ENCODE results near the gene HSD17B10.
"Not testable (repeated sequence)": the region's sequence is repeated elsewhere in the genome, so short reads cannot be mapped to it uniquely, and the experiment has no call there.

HSD17B10 gene

DNA sequence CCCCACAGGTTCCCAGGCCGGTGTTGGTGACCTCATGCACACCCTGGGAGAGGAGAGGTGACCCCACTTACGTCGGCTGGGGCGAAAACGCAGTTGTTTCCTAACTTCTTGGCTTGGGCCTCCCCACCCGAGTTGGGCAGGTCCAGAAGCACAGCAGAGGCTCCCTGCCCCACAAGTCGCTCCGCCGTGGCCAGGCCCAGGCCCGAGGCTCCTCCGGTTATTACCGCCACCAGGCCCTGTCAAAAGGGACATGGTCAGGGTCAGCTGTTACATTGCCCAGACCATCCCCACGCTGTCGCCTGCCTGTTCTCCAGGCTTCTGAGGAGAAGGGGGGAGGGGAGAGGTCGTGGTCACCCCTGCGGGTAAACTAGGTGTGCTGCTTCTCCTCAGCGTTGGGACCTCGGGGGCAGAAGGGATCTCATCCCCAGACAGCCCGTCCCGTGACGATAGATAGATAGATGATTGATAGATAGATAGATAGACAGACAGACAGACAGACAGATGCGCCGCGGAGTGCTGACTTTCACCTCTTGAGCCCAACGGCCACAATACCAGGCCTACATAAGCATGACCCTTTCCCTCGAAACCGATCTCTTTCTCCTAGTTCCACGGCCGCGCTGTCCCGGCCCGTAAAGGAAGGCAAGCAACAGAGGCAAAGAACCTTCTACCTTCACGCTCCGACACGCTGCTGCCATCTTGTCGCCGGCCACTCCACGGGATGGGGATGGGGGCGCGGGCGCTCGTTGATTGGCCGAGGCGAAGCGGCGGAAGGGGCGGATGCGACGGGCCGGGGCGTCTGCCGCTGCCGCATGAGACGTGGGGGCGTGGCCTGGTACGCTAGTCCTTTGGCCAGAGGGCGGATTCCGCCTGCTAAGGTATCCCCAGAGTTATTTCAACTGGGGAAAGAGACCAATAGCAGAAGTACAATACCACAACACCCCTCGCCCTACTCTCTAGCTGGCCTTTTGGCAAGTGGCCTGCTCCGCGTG is at the start of gene HSD17B10:
Gene HSD17B10 (minus strand): TSS at position 720 of the 989 bp plus-strand sequence. CDS start 25 bp downstream, at position 695.
- H3K9ac ChIP-seq (ENCODE audit: low read length in 2 of 2), result peak within 1 kb of the TSS; percentile 82 to 89
- H3K27ac ChIP-seq (ENCODE audit: low read length), result peak within 1 kb of the TSS; percentile 64
- H3K4me1 ChIP-seq (ENCODE audit: control insufficient read depth, insufficient read depth, low read length), result peaks cover 12% of the 10 kb centered on the region
- no peaks in the 10 kb centered on the region for H3K9me3 ChIP-seq (ENCODE audit: control insufficient read depth in 2 of 2, low read length in 2 of 2)
- peaks cover 0 to 13% of the 10 kb centered on the region in 2 donors for H3K36me3 ChIP-seq (ENCODE audit: control insufficient read depth in 2 of 2, insufficient read depth in 2 of 2, low read length in 2 of 2)
- peaks cover 0 to 12% of the 10 kb centered on the region in 2 donors for H3K27me3 ChIP-seq (ENCODE audit: control insufficient read depth in 1 of 2, insufficient read depth in 2 of 2, low read length in 2 of 2)
- H3K4me3 ChIP-seq (ENCODE audit: low read length in 2 of 2), result peak within 1 kb of the TSS; percentile 86 to 87

DNA sequence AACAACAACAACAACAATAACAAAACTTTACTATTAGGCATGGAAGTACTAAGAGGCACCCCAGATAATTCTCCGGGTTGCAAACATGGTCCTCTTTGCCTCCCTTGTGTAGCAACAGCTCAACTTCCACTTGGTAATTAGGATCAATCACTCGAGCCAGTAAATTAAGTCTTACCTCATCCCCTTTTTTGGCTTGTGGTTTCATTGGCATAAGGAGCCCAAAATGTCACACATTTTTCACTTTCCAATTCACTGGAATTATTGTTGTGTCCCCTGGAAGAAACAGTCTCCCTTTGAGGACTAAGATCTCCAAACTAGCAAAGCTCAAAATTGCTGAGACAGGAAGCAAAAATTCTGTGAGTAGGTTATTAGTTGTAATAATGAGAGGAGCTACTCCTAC is 49.2 kb upstream of the HSD17B10 start:
- H3K27me3 ChIP-seq (ENCODE audit: control insufficient read depth in 1 of 2, insufficient read depth in 2 of 2, low read length in 2 of 2), result peaks cover 0 to 14% of the 10 kb centered on the region in 2 donors
- H3K4me1 ChIP-seq (ENCODE audit: control insufficient read depth, insufficient read depth, low read length), result no peaks in the 10 kb centered on the region
- no peak overlapping the region for H3K4me3 ChIP-seq (ENCODE audit: low read length in 2 of 2)
- H3K36me3 ChIP-seq (ENCODE audit: control insufficient read depth in 2 of 2, insufficient read depth in 2 of 2, low read length in 2 of 2), result no peaks in the 10 kb centered on the region
- H3K9ac ChIP-seq (ENCODE audit: low read length in 2 of 2), result no peak overlapping the region
- H3K9me3 ChIP-seq (ENCODE audit: control insufficient read depth in 2 of 2, low read length in 2 of 2), result no peaks in the 10 kb centered on the region
- H3K27ac ChIP-seq (ENCODE audit: low read length), result no peak overlapping the region

DNA sequence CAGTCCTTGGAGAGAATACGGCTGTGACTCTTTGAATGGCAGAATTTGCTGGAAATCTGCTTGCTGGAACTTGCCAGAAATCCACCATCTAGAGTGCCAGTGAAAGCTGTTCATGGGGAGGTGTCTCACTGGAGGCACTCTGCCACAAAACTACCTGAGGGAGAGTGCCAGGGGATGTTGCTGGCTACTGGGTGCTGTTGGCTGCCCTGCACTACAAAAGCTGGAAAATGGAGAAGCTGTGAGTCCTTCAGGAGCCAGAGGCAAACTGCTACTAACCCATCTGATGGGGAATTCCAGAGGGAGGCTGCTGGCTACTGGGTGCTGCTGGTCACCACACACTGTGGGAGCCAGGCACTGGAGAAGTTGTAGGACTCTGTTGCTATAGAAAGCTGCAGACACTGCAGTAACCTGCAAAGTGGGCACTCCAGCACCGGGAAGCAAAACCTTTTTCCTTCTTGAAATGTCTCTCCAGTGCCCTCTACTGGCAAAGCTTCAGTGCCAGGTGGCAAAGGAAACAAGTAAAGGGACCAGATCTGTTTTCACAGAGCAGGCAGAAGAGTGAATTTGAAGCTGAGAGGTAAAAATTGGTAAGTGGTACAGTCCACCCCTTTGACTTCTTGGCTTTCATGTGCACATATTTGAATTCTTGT is 47.8 kb upstream of the HSD17B10 start:
- H3K4me1 ChIP-seq (ENCODE audit: control insufficient read depth, insufficient read depth, low read length), result no peaks in the 10 kb centered on the region
- H3K27me3 ChIP-seq (ENCODE audit: control insufficient read depth in 1 of 2, insufficient read depth in 2 of 2, low read length in 2 of 2), result peaks cover 0 to 16% of the 10 kb centered on the region in 2 donors
- no peak overlapping the region for H3K4me3 ChIP-seq (ENCODE audit: low read length in 2 of 2)
- H3K36me3 ChIP-seq (ENCODE audit: control insufficient read depth in 2 of 2, insufficient read depth in 2 of 2, low read length in 2 of 2), result no peaks in the 10 kb centered on the region
- no peak overlapping the region for H3K9ac ChIP-seq (ENCODE audit: low read length in 2 of 2)
- no peak overlapping the region for H3K27ac ChIP-seq (ENCODE audit: low read length)
- no peaks in the 10 kb centered on the region for H3K9me3 ChIP-seq (ENCODE audit: control insufficient read depth in 2 of 2, low read length in 2 of 2)

DNA sequence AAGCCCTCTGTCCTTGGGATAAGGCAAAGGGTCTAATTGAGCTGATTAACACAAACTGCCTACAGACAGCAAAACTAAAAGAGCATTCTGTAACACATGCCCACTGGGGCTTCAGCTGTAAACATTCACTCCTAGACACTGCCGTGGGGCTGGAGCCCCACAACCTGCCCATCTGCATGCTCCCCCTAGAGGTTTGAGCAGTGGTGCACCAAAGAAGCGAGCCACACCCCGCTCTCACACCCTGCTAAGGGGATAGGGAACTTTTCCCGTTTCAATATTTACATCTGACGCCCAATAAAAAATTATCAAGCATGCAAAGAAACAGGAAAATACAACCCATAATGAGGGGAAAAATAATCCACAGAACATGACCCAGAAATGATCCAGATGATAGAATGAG is 46.9 kb upstream of the HSD17B10 start:
- Histone ChIP-seq H3K27ac (ENCODE audit: low read length) (no peak overlapping the region), H3K36me3 (ENCODE audit: control insufficient read depth in 2 of 2, insufficient read depth in 2 of 2, low read length in 2 of 2) (no peaks in the 10 kb centered on the region), H3K4me3 (ENCODE audit: low read length in 2 of 2) (no peak overlapping the region), H3K27me3 (ENCODE audit: control insufficient read depth in 1 of 2, insufficient read depth in 2 of 2, low read length in 2 of 2) (peaks cover 0 to 18% of the 10 kb centered on the region in 2 donors), H3K4me1 (ENCODE audit: control insufficient read depth, insufficient read depth, low read length) (no peaks in the 10 kb centered on the region), H3K9me3 (ENCODE audit: control insufficient read depth in 2 of 2, low read length in 2 of 2) (no peaks in the 10 kb centered on the region), H3K9ac (ENCODE audit: low read length in 2 of 2) (no peak overlapping the region)

DNA sequence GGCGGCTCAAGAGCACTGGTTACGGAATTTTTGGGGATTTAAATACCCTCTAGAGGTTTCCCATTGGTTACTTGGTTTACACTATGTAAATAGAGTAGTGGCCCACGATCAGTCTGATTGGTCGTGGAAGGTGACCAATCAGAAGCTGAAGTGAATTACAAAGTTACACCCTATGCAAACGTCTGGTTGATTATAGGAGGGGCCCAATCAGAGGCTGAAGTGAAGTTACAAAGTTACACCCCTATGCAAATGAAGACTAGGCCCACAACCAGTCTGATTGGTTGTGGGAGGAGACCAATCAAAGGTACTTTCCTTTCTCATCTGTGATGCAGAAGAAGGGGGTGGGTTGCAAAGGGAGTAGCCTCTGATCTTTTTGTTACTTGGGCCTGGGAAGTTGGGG is 45.1 kb upstream of the HSD17B10 start:
- no peak overlapping the region for H3K4me3 ChIP-seq (ENCODE audit: low read length in 2 of 2)
- no peak overlapping the region for H3K9ac ChIP-seq (ENCODE audit: low read length in 2 of 2)
- H3K27me3 ChIP-seq (ENCODE audit: control insufficient read depth in 1 of 2, insufficient read depth in 2 of 2, low read length in 2 of 2), result peaks cover 0 to 14% of the 10 kb centered on the region in 2 donors
- no peaks in the 10 kb centered on the region for H3K36me3 ChIP-seq (ENCODE audit: control insufficient read depth in 2 of 2, insufficient read depth in 2 of 2, low read length in 2 of 2)
- no peaks in the 10 kb centered on the region for H3K4me1 ChIP-seq (ENCODE audit: control insufficient read depth, insufficient read depth, low read length)
- H3K9me3 ChIP-seq (ENCODE audit: control insufficient read depth in 2 of 2, low read length in 2 of 2), result no peaks in the 10 kb centered on the region
- H3K27ac ChIP-seq (ENCODE audit: low read length), result no peak overlapping the region

DNA sequence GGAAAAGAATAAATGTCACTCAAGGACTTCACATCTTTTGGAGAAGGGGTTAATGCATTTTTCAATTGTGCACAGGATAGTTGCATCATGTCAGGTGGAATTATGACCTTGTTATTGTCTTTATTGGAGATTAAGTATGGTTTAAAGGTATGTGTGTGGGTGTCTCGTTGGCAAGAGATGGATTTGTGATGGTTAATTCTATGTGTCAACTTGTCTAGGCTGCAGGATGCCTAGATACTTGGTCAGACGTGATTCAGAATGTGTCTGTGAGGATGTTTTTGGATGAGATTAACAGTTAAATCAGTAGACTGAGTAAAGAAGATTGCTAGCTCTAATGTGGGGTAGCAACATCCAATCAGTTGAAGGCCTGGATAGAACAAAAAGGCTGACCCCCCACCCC is 42.2 kb upstream of the HSD17B10 start:
- no peak overlapping the region for H3K27ac ChIP-seq (ENCODE audit: low read length)
- H3K9me3 ChIP-seq (ENCODE audit: control insufficient read depth in 2 of 2, low read length in 2 of 2), result no peaks in the 10 kb centered on the region
- no peak overlapping the region for H3K9ac ChIP-seq (ENCODE audit: low read length in 2 of 2)
- H3K4me1 ChIP-seq (ENCODE audit: control insufficient read depth, insufficient read depth, low read length), result no peaks in the 10 kb centered on the region
- H3K27me3 ChIP-seq (ENCODE audit: control insufficient read depth in 1 of 2, insufficient read depth in 2 of 2, low read length in 2 of 2), result peaks cover 0 to 22% of the 10 kb centered on the region in 2 donors
- H3K4me3 ChIP-seq (ENCODE audit: low read length in 2 of 2), result no peak overlapping the region
- H3K36me3 ChIP-seq (ENCODE audit: control insufficient read depth in 2 of 2, insufficient read depth in 2 of 2, low read length in 2 of 2), result no peaks in the 10 kb centered on the region

DNA sequence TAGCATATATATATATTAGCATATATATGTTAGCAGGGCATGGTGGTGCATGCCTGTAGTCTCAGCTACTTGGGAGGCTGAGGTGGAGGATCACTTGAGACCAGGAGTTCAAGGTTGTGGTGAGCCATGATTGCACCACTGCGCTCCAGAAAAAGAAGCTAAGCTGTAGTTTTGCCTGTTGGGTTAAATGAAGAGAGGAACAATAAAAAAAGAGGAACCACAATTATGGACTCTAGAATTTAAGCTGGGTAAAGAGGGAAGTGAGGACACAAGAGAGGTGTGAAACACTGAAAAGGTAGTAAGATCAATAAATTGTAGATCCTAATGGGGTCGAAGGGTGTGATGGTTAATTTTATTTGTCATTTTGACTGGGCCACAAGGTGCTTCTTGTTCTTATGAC is 40.5 kb upstream of the HSD17B10 start:
- H3K27ac ChIP-seq (ENCODE audit: low read length), result no peak overlapping the region
- peaks cover 0 to 1% of the 10 kb centered on the region in 2 donors for H3K9me3 ChIP-seq (ENCODE audit: control insufficient read depth in 2 of 2, low read length in 2 of 2)
- no peaks in the 10 kb centered on the region for H3K4me1 ChIP-seq (ENCODE audit: control insufficient read depth, insufficient read depth, low read length)
- no peak overlapping the region for H3K4me3 ChIP-seq (ENCODE audit: low read length in 2 of 2)
- H3K36me3 ChIP-seq (ENCODE audit: control insufficient read depth in 2 of 2, insufficient read depth in 2 of 2, low read length in 2 of 2), result no peaks in the 10 kb centered on the region
- H3K27me3 ChIP-seq (ENCODE audit: control insufficient read depth in 1 of 2, insufficient read depth in 2 of 2, low read length in 2 of 2), result peaks cover 0 to 24% of the 10 kb centered on the region in 2 donors
- no peak overlapping the region for H3K9ac ChIP-seq (ENCODE audit: low read length in 2 of 2)

DNA sequence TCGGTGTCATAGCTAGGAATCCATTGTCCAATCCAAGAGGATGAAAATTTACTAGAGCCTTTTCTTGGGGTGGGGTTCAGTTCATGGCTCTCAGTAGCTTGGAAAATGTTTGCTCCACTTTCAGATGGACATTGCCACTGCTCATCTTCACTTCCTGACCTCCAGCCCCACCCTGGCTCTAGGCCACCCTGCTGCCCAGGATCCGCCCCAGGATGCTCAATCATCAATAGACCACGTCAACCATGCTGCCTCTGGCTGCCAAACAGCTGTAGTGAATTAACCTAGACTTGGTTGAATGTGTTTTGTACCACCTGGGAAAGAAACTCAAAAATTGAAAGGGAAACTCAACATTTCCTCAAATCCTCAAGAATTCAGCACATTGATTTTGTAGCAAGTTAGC is 37.2 kb upstream of the HSD17B10 start:
- Histone ChIP-seq H3K27ac (ENCODE audit: low read length) (no peak overlapping the region), H3K36me3 (ENCODE audit: control insufficient read depth in 2 of 2, insufficient read depth in 2 of 2, low read length in 2 of 2) (no peaks in the 10 kb centered on the region), H3K4me3 (ENCODE audit: low read length in 2 of 2) (no peak overlapping the region), H3K4me1 (ENCODE audit: control insufficient read depth, insufficient read depth, low read length) (no peaks in the 10 kb centered on the region), H3K27me3 (ENCODE audit: control insufficient read depth in 1 of 2, insufficient read depth in 2 of 2, low read length in 2 of 2) (peaks cover 0 to 21% of the 10 kb centered on the region in 2 donors), H3K9ac (ENCODE audit: low read length in 2 of 2) (no peak overlapping the region), H3K9me3 (ENCODE audit: control insufficient read depth in 2 of 2, low read length in 2 of 2) (peaks cover 0 to 3% of the 10 kb centered on the region in 2 donors)

DNA sequence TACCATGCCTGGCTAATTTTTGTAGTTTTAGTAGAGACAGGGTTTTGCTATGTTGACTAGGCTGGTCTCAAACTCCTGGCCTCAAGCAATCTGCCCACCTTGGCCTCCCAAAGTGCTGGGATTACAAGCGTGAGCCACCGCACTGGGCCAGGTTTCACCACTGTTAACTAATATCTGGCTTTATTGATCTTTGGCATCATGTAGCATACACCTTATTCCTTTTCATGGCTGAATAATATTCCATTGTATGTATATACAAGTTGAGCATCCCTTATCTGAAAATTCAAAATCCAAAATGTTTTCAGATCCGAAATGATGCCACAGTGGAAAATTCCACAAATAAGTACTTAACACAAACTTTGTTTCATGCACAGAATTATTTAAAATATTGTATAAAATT is 34.5 kb upstream of the HSD17B10 start:
- H3K4me3 ChIP-seq (ENCODE audit: low read length in 2 of 2); H3K36me3 ChIP-seq (ENCODE audit: control insufficient read depth in 2 of 2, insufficient read depth in 2 of 2, low read length in 2 of 2); H3K27ac ChIP-seq (ENCODE audit: low read length); H3K9ac ChIP-seq (ENCODE audit: low read length in 2 of 2); H3K9me3 ChIP-seq (ENCODE audit: control insufficient read depth in 2 of 2, low read length in 2 of 2); H3K4me1 ChIP-seq (ENCODE audit: control insufficient read depth, insufficient read depth, low read length): not testable (repeated sequence)
- H3K27me3 ChIP-seq (ENCODE audit: control insufficient read depth in 1 of 2, insufficient read depth in 2 of 2, low read length in 2 of 2), result peaks cover 0 to 21% of the 10 kb centered on the region in 2 donors

DNA sequence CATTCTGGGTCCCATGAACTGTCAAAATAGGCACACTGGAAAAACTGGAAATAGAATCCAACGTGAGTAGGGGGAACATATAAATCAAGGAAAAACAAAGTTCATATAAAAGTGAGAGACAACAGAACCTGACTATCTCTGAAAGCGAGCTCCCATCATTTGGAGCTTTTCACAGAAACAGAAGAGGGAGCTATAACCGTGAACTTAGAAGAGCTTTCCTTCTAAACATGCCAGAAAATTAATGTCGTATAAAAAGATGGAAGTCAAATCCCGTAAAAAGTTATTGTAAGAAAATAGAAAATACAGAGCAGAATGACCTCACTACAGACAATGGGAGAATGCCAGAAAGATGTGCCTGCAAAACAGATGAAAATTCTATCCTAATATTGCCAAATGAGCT is 23.9 kb upstream of the HSD17B10 start:
- peaks cover 0 to 14% of the 10 kb centered on the region in 2 donors for H3K27me3 ChIP-seq (ENCODE audit: control insufficient read depth in 1 of 2, insufficient read depth in 2 of 2, low read length in 2 of 2)
- H3K27ac ChIP-seq (ENCODE audit: low read length), result no peak overlapping the region
- no peaks in the 10 kb centered on the region for H3K36me3 ChIP-seq (ENCODE audit: control insufficient read depth in 2 of 2, insufficient read depth in 2 of 2, low read length in 2 of 2)
- no peak overlapping the region for H3K4me3 ChIP-seq (ENCODE audit: low read length in 2 of 2)
- no peaks in the 10 kb centered on the region for H3K4me1 ChIP-seq (ENCODE audit: control insufficient read depth, insufficient read depth, low read length)
- H3K9me3 ChIP-seq (ENCODE audit: control insufficient read depth in 2 of 2, low read length in 2 of 2), result no peaks in the 10 kb centered on the region
- H3K9ac ChIP-seq (ENCODE audit: low read length in 2 of 2), result no peak overlapping the region

Data from stomach smooth muscle (tissue), 2 donors.